Transverse colon (tissue), 4 donors: ENCODE data around the gene CELF4. TPM values are rescaled to one million over a fixed set of nuclear protein-coding genes. Genes with fewer than 3 reads are reported as not detected.
"Not testable (repeated sequence)": the region's sequence is repeated elsewhere in the genome, so short reads cannot be mapped to it uniquely, and the experiment has no call there.

Experiments
- DNase-seq: peaks from one replicate; pipeline ENCODE4 v3.0.0-alpha.2; 2019
- H3K27ac ChIP-seq, 4 donors: fragments of 200-600 bp; sonication (generic); 2 replicates each; pipeline ENCODE4 v1.5.1; 2016 to 2018; ENCODE audit warnings: inconsistent platforms in 4 of 4
- H3K27me3 ChIP-seq: fragments of 200-600 bp; sonication (generic); 2 replicates; pipeline ENCODE4 v1.5.1; 2017; ENCODE audit warnings: inconsistent platforms
- H3K36me3 ChIP-seq, 4 donors: fragments of 200-600 bp; sonication (generic); 2 replicates each; pipeline ENCODE4 v1.5.1; 2017 to 2019; ENCODE audit warnings: inconsistent platforms in 4 of 4
- H3K4me1 ChIP-seq, 4 donors: fragments of 200-600 bp; sonication (generic); 2 replicates each; pipeline ENCODE4 v1.5.1; 2017 to 2020; ENCODE audit warnings: inconsistent platforms in 4 of 4
- H3K4me3 ChIP-seq, 4 donors: fragments of 200-600 bp; sonication (generic); 1 replicate in 1 of 4; 2 replicates in 3 of 4; pipeline versions ENCODE4 v1.5.1 to v1.6.1; 2017 to 2019; ENCODE audit warnings: inconsistent platforms in 4 of 4
- H3K9me3 ChIP-seq, 2 donors: fragments of 200-600 bp; sonication (generic); 2 replicates each; pipeline ENCODE4 v1.5.1; 2017 to 2019; ENCODE audit warnings: inconsistent platforms in 2 of 2
- CTCF ChIP-seq, 5 experiments: fragments of 200-600 bp in 3 of 5; fragments of 450-650 bp in 2 of 5; sonication (generic) in 3 of 5; IDR thresholded peaks; 1 replicate in 2 of 5; 2 replicates in 3 of 5; pipeline ENCODE4 v1.5.1; 2016 to 2017; ENCODE audit warnings: antibody characterized with exemption in 5 of 5, inconsistent platforms in 3 of 5, mild to moderate bottlenecking in 2 of 5, moderate library complexity in 1 of 5
- EP300 ChIP-seq: sonication (generic); formaldehyde crosslinking; IDR thresholded peaks from one replicate; pipeline ENCODE4 v1.6.1; 2017; ENCODE audit warnings: antibody characterized with exemption, low read depth
- POLR2A ChIP-seq: fragments of 450-650 bp; IDR thresholded peaks from one replicate; pipeline ENCODE4 v1.6.1; 2016; ENCODE audit warnings: antibody characterized with exemption, mild to moderate bottlenecking, moderate library complexity
- POLR2AphosphoS5 ChIP-seq, 3 donors: sonication (generic); formaldehyde crosslinking; IDR thresholded peaks; one replicate each; pipeline ENCODE4 v1.6.1; 2016; ENCODE audit warnings: antibody characterized with exemption in 3 of 3
- WGBS, 2 donors: methylation state at CpG; one replicate each; pipeline ENCODE4 v1.1.5; 2018; ENCODE audit warnings: low coverage in 1 of 2; 5-methylcytosine and 5-hydroxymethylcytosine counted together
- in situ Hi-C, 4 donors: fragments of 200-750 bp; cut with MboI; loops; one replicate each; pipeline versions ENCODE4 v1.15.0 to v1.15.1; 2017; ENCODE audit warnings: low sequenced_read_pairs in 3 of 4, low pct_ligation_motif_present in 1 of 4, low pct_unique_long_range_greater_than_20kb in 1 of 4
- intact Hi-C: fragments of 100-400 bp; cut with DNase I; formaldehyde crosslinking; loops from one replicate; pipeline ENCODE4 v1.15.1; 2023; ENCODE audit warnings: low total_unique reads
- total RNA-seq, 4 donors: library from RNA; depleted of rRNA; stranded (reverse); fragments of >200 nt; gene quantifications; one replicate each; pipeline ENCODE4 v1.1.0, GENCODE V29; 2016

CELF4 gene
- total RNA-seq, 4 donors from 2014 or later = 0.14 to 0.75 TPM; not detected in 2

GRCh38 chr18:37467002-37467662 is 98.5 kb downstream of the CELF4 start:
- no peak for TF ChIP-seq POLR2A
- no peak for TF ChIP-seq POLR2AphosphoS5 (IDR thresholded peaks at IDR 0.05)
- no peak for TF ChIP-seq CTCF (IDR thresholded peaks at IDR 0.05)
- no peak for TF ChIP-seq EP300
- Histone ChIP-seq H3K36me3 (no peaks in the 10 kb centered on the region), H3K9me3 (no peaks in the 10 kb centered on the region), H3K4me1 (no peaks in the 10 kb centered on the region), H3K27me3 (no peaks in the 10 kb centered on the region), H3K27ac (no peak overlapping the region), H3K4me3 (no peak overlapping the region)
- in situ Hi-C loops = loop anchor here in 1 of 4 donors (25.0 kb wide), 1 partner anchor 105 kb away; no protein-coding TSS in a partner anchor
- DNase-seq = no peak
- 78% methylated on average over 8 of the region's 8 CpGs; no CpG with 5 or more reads in 1 of the 2 donors for WGBS, 2 donors
- intact Hi-C loops = no loop called here

DNA sequence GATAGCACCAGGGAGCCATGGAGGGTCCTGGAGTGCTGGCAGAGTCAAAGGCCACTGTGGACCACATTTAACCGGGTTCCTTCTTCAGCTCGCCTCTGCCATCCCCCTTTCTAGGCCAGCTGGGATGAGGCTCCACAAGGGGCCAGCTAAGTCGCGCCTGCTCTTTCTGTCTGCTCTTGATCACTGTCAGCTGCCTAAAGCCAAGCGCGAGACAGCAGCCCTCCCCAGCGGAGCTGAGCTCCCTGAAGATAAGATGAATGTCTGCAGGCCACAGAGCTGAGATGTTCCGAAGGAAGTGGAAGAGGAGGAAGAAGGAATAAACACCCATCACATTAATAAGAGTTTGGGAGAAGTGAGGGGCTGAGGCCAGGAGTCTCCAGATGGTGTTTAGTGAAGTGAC is 99.6 kb downstream of the CELF4 start:
- intact Hi-C loops = no loop called here
- DNase-seq = no peak
- Histone ChIP-seq H3K27me3 (no peaks in the 10 kb centered on the region), H3K36me3 (no peaks in the 10 kb centered on the region), H3K27ac (no peak overlapping the region), H3K4me3 (no peak overlapping the region), H3K4me1 (no peaks in the 10 kb centered on the region), H3K9me3 (no peaks in the 10 kb centered on the region)
- TF ChIP-seq POLR2A (no peak), CTCF (IDR thresholded peaks at IDR 0.05) (no peak), EP300 (no peak), POLR2AphosphoS5 (IDR thresholded peaks at IDR 0.05) (no peak)
- WGBS, 2 donors = 35 to 38% methylated on average over 4 to 8 of the region's 8 CpGs
- in situ Hi-C loops = loop anchor here in 1 of 4 donors (25.0 kb wide), 1 partner anchor 104 kb away; no protein-coding TSS in a partner anchor

- in situ Hi-C loops = loop anchor here in 1 of 4 donors (25.0 kb wide), 1 partner anchor 102 kb away; no protein-coding TSS in a partner anchor
- DNase-seq = no peak
- TF ChIP-seq EP300 (no peak), POLR2A (no peak), CTCF (IDR thresholded peaks at IDR 0.05) (no peak), POLR2AphosphoS5 (IDR thresholded peaks at IDR 0.05) (no peak)
- Histone ChIP-seq H3K4me3 (no peak overlapping the region), H3K9me3 (no peaks in the 10 kb centered on the region), H3K27ac (no peak overlapping the region), H3K36me3 (no peaks in the 10 kb centered on the region), H3K4me1 (no peaks in the 10 kb centered on the region), H3K27me3 (no peaks in the 10 kb centered on the region)
- 59% methylated on average over 2 of the region's 2 CpGs; no CpG with 5 or more reads in 1 of the 2 donors for WGBS, 2 donors
- intact Hi-C loops = no loop called here
These were observed 101.3 kb downstream of the CELF4 start for GRCh38 chr18:37464257-37464656.

GRCh38 chr18:37461329-37461728 is 104.3 kb downstream of the CELF4 start:
- in situ Hi-C loops = loop anchor here in 1 of 4 donors (25.0 kb wide), 1 partner anchor 99 kb away; no protein-coding TSS in a partner anchor
- H3K36me3 ChIP-seq, H3K9me3 ChIP-seq, intact Hi-C loops, H3K27me3 ChIP-seq, DNase-seq, H3K4me3 ChIP-seq, H3K4me1 ChIP-seq, H3K27ac ChIP-seq: not testable (repeated sequence)
- WGBS, 2 donors = 75 to 80% methylated on average over 1 to 6 of the region's 6 CpGs
